ENCODE results near the gene NHLRC2. TPM values are rescaled to one million over a fixed set of nuclear protein-coding genes. Genes with fewer than 3 reads are reported as not detected.

Gene NHLRC2
- total RNA-seq, 1 donor from 2014 or later = 47.6 TPM

DNA sequence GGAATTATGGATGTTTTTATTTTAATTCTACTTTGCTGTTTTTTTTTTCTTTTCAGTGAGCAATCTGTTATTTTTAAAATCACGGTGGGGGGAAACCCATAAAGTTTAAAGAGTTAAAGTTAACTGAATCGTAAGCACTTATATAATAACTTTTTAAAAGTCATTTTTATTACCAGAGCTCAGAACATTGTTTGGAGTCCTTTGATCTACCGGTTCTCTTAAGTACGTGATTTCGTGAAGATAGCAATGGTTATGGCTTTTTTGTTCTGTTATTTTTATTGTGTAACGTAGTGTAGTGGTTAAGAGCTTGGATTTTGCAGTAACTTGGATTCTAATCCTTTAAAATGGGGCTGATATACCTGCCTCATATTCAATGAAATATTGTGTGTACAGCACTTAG, 57.4 kb downstream of the NHLRC2 start:
- no peak for DNase-seq (ENCODE audit: low spot score)
- H3K4me1 Mint-ChIP-seq = peaks cover 4% of the 10 kb centered on the region
- no peaks in the 10 kb centered on the region for H3K9me3 ChIP-seq (ENCODE audit: low read depth)
- no peak overlapping the region for H2AFZ ChIP-seq (replicated peaks)
- no peak overlapping the region for H3K4me2 ChIP-seq
- peaks cover 9% of the 10 kb centered on the region for H3K36me3 Mint-ChIP-seq
- no peak overlapping the region for H3K9ac ChIP-seq
- H3K27ac Mint-ChIP-seq = no peak overlapping the region
- H3K27me3 ChIP-seq = no peaks in the 10 kb centered on the region
- H3K36me3 ChIP-seq = peaks cover 23% of the 10 kb centered on the region
- no peak for TF ChIP-seq EZH2 (IDR thresholded peaks at IDR 0.05)
- no peak for TF ChIP-seq EZH2phosphoT487 (IDR thresholded peaks at IDR 0.05)
- TF ChIP-seq, protein P1, sequence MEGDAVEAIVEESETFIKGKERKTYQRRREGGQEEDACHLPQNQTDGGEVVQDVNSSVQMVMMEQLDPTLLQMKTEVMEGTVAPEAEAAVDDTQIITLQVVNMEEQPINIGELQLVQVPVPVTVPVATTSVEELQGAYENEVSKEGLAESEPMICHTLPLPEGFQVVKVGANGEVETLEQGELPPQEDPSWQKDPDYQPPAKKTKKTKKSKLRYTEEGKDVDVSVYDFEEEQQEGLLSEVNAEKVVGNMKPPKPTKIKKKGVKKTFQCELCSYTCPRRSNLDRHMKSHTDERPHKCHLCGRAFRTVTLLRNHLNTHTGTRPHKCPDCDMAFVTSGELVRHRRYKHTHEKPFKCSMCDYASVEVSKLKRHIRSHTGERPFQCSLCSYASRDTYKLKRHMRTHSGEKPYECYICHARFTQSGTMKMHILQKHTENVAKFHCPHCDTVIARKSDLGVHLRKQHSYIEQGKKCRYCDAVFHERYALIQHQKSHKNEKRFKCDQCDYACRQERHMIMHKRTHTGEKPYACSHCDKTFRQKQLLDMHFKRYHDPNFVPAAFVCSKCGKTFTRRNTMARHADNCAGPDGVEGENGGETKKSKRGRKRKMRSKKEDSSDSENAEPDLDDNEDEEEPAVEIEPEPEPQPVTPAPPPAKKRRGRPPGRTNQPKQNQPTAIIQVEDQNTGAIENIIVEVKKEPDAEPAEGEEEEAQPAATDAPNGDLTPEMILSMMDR (IDR thresholded peaks at IDR 0.05) = no peak
- H3K4me3 Mint-ChIP-seq = no peak overlapping the region
- no peaks in the 10 kb centered on the region for H3K79me2 ChIP-seq (ENCODE audit: low read depth)
- H3K4me1 ChIP-seq = no peaks in the 10 kb centered on the region
- H4K20me1 ChIP-seq (ENCODE audit: low read depth) = no peaks in the 10 kb centered on the region
- no peaks in the 10 kb centered on the region for H3K9me3 Mint-ChIP-seq
- H3K27ac ChIP-seq = no peak overlapping the region
- no peaks in the 10 kb centered on the region for H3K27me3 Mint-ChIP-seq (ENCODE audit: insufficient read depth, low read depth)
- H3F3A ChIP-seq (ENCODE audit: low read depth) = peaks cover 3% of the 10 kb centered on the region
- no peak overlapping the region for H3K4me3 ChIP-seq

GRCh38 chr10:113912582-113912981, 58.1 kb downstream of the NHLRC2 start:
- Mint-ChIP-seq H3K36me3 (peaks cover 7% of the 10 kb centered on the region), H3K4me1 (no peaks in the 10 kb centered on the region), H3K9me3 (no peaks in the 10 kb centered on the region), H3K27ac (no peak overlapping the region), H3K27me3 (ENCODE audit: insufficient read depth, low read depth) (no peaks in the 10 kb centered on the region), H3K4me3 (no peak overlapping the region)
- Histone ChIP-seq H3K4me3 (no peak overlapping the region), H2AFZ (replicated peaks) (no peak overlapping the region), H3K27me3 (no peaks in the 10 kb centered on the region), H3K9ac (no peak overlapping the region), H3K9me3 (ENCODE audit: low read depth) (no peaks in the 10 kb centered on the region), H3K4me2 (no peak overlapping the region), H3K79me2 (ENCODE audit: low read depth) (no peaks in the 10 kb centered on the region), H3F3A (ENCODE audit: low read depth) (peaks cover 3% of the 10 kb centered on the region), H3K4me1 (no peaks in the 10 kb centered on the region), H3K36me3 (peaks cover 21% of the 10 kb centered on the region), H3K27ac (no peak overlapping the region), H4K20me1 (ENCODE audit: low read depth) (no peaks in the 10 kb centered on the region)
- no peak for DNase-seq (ENCODE audit: low spot score)
- TF ChIP-seq, protein P1 (IDR thresholded peaks at IDR 0.05) = no peak
- no peak for TF ChIP-seq EZH2 (IDR thresholded peaks at IDR 0.05)
- no peak for TF ChIP-seq EZH2phosphoT487 (IDR thresholded peaks at IDR 0.05)

- no peaks in the 10 kb centered on the region for H3K27me3 ChIP-seq
- H3K9me3 Mint-ChIP-seq = no peaks in the 10 kb centered on the region
- H3K9ac ChIP-seq = no peak overlapping the region
- TF ChIP-seq EZH2 (IDR thresholded peaks at IDR 0.05) (no peak), EZH2phosphoT487 (IDR thresholded peaks at IDR 0.05) (no peak)
- TF ChIP-seq, protein P1 (IDR thresholded peaks at IDR 0.05) = no peak
- no peak overlapping the region for H3K4me3 ChIP-seq
- DNase-seq (ENCODE audit: low spot score) = no peak
- no peaks in the 10 kb centered on the region for H3K4me1 Mint-ChIP-seq
- peaks cover 3% of the 10 kb centered on the region for H3F3A ChIP-seq (ENCODE audit: low read depth)
- peaks cover 13% of the 10 kb centered on the region for H3K36me3 Mint-ChIP-seq
- no peak overlapping the region for H2AFZ ChIP-seq (replicated peaks)
- no peak overlapping the region for H3K27ac Mint-ChIP-seq
- H3K27ac ChIP-seq = no peak overlapping the region
- no peak overlapping the region for H3K4me3 Mint-ChIP-seq
- H4K20me1 ChIP-seq (ENCODE audit: low read depth) = no peaks in the 10 kb centered on the region
- no peaks in the 10 kb centered on the region for H3K79me2 ChIP-seq (ENCODE audit: low read depth)
- no peaks in the 10 kb centered on the region for H3K4me1 ChIP-seq
- peaks cover 3% of the 10 kb centered on the region for H3K36me3 ChIP-seq
- no peaks in the 10 kb centered on the region for H3K9me3 ChIP-seq (ENCODE audit: low read depth)
- no peaks in the 10 kb centered on the region for H3K27me3 Mint-ChIP-seq (ENCODE audit: insufficient read depth, low read depth)
- H3K4me2 ChIP-seq = no peak overlapping the region
Measured at GRCh38 chr10:113914956-113915355, 60.5 kb downstream of the NHLRC2 start.

Data from neural progenitor cell (in vitro differentiated cells).